Osteocyte (in vitro differentiated cells): Measurements from ENCODE around the gene PPP3CA. TPM values are rescaled to one million over a fixed set of nuclear protein-coding genes. Genes with fewer than 3 reads are reported as not detected.

ENCODE experiments used
- DNase-seq: peaks from one replicate; pipeline ENCODE4 v3.0.0; 2021; ENCODE audit warnings: mixed read lengths; ENCODE audit not compliant: unreplicated experiment; ENCODE audit errors: extremely low spot score
- H3K27ac Mint-ChIP-seq: one replicate; pipeline ENCODE4 v1.8.0; 2021; ENCODE audit warnings: mild to moderate bottlenecking, mixed read lengths; ENCODE audit not compliant: unreplicated experiment
- H3K27me3 Mint-ChIP-seq: one replicate; pipeline ENCODE4 v1.8.0; 2021; ENCODE audit warnings: mixed read lengths; ENCODE audit not compliant: unreplicated experiment
- H3K36me3 Mint-ChIP-seq: one replicate; pipeline ENCODE4 v1.8.0; 2021; ENCODE audit warnings: mixed read lengths; ENCODE audit not compliant: unreplicated experiment
- H3K4me1 Mint-ChIP-seq: one replicate; pipeline ENCODE4 v1.8.0; 2021; ENCODE audit warnings: mixed read lengths; ENCODE audit not compliant: unreplicated experiment
- H3K4me3 Mint-ChIP-seq: one replicate; pipeline ENCODE4 v1.8.0; 2021; ENCODE audit warnings: mild to moderate bottlenecking, moderate library complexity, mixed read lengths; ENCODE audit not compliant: unreplicated experiment
- H3K9me3 Mint-ChIP-seq: one replicate; pipeline ENCODE4 v1.8.0; 2021; ENCODE audit warnings: mixed read lengths; ENCODE audit not compliant: unreplicated experiment
- microRNA-seq: library from miRNA; unstranded; fragments of <30 nt; microRNA quantifications from one replicate; pipeline ENCODE4 v1.1.0, GENCODE V29; 2020; ENCODE audit not compliant: unreplicated experiment
- total RNA-seq: library from RNA; stranded (reverse); gene quantifications from 2 replicates; pipeline ENCODE4 v1.2.1, GENCODE V29; 2021
- TF ChIP-seq, protein P1 (sequence below): fragments of 200-600 bp; sonication (generic); IDR thresholded peaks from 2 replicates; pipeline ENCODE4 v1.5.0; 2021; ENCODE audit warnings: antibody characterized with exemption, mild to moderate bottlenecking, moderate library complexity

Gene PPP3CA
- total RNA-seq, 1 donor from 2014 or later = 40.5 TPM

- Mint-ChIP-seq H3K4me1 (peaks cover 12% of the 10 kb centered on the region), H3K4me3 (no peak overlapping the region), H3K9me3 (peaks cover 4% of the 10 kb centered on the region), H3K36me3 (no peaks in the 10 kb centered on the region), H3K27me3 (no peaks in the 10 kb centered on the region), H3K27ac (no peak overlapping the region)
- no peak for DNase-seq
- TF ChIP-seq, protein P1, sequence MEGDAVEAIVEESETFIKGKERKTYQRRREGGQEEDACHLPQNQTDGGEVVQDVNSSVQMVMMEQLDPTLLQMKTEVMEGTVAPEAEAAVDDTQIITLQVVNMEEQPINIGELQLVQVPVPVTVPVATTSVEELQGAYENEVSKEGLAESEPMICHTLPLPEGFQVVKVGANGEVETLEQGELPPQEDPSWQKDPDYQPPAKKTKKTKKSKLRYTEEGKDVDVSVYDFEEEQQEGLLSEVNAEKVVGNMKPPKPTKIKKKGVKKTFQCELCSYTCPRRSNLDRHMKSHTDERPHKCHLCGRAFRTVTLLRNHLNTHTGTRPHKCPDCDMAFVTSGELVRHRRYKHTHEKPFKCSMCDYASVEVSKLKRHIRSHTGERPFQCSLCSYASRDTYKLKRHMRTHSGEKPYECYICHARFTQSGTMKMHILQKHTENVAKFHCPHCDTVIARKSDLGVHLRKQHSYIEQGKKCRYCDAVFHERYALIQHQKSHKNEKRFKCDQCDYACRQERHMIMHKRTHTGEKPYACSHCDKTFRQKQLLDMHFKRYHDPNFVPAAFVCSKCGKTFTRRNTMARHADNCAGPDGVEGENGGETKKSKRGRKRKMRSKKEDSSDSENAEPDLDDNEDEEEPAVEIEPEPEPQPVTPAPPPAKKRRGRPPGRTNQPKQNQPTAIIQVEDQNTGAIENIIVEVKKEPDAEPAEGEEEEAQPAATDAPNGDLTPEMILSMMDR = no peak
Measured at GRCh38 chr4:100977274-100977673, 370.1 kb downstream of the PPP3CA start.

Small RNA genes lying within 50 kb of the gene (microRNA-seq; reads per million reads assigned to microRNA genes)
- 2.2 reads per million for gene MIR1255A
- gene MIR8066 = not detected
